GM12874 (cell line): ENCODE measurements around the gene INSM1.

Source experiments
- CTCF ChIP-seq: IDR thresholded peaks from 2 replicates; pipeline ENCODE4 v1.5.1; 2011; ENCODE audit warnings: low read depth, mild to moderate bottlenecking, control low read depth, low read length, moderate library complexity; ENCODE audit not compliant: insufficient read depth

The INSM1 gene, protein sequence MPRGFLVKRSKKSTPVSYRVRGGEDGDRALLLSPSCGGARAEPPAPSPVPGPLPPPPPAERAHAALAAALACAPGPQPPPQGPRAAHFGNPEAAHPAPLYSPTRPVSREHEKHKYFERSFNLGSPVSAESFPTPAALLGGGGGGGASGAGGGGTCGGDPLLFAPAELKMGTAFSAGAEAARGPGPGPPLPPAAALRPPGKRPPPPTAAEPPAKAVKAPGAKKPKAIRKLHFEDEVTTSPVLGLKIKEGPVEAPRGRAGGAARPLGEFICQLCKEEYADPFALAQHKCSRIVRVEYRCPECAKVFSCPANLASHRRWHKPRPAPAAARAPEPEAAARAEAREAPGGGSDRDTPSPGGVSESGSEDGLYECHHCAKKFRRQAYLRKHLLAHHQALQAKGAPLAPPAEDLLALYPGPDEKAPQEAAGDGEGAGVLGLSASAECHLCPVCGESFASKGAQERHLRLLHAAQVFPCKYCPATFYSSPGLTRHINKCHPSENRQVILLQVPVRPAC

DNA sequence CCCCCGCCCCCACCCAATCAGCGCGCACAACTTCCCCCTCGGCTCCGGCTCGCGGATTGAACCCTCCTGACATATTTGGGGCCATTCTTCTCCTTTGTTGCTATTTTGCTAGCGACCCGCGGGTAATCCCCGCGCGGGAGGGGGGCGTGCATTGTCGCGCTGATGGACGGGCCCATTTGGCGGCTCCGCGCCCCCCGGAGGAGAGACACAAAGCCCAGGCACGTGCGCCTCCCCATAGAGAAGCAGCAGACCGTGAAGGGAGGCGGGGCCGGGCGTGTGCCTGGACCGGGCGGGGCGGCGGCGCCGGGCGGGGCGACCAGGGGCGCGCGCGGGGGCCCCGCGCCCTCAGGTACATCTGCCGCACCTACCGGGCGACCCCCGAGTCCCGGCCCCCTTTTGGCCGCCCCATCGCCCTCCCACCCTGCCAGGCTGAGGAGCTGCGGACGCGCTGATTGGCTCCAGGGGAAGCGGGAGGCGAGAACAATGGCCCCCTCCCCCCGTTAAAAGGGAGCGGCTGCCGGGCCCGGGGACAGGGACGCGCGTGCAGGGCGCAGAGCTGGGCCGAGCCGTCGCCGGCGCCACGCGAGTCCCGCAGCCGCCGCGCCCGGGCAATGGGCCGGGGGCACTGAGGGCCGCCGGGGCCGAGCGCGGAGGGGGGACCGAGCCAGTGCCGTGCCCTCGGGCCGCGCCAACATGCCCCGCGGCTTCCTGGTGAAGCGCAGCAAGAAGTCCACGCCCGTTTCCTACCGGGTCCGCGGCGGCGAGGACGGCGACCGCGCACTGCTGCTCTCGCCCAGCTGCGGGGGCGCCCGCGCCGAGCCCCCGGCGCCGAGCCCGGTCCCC lies at the start of gene INSM1:
TSS of gene INSM1 (plus strand) at position 530 of the 843 bp plus-strand sequence. CDS start at position 694, 164 bp downstream.
- no peak for TF ChIP-seq CTCF

DNA sequence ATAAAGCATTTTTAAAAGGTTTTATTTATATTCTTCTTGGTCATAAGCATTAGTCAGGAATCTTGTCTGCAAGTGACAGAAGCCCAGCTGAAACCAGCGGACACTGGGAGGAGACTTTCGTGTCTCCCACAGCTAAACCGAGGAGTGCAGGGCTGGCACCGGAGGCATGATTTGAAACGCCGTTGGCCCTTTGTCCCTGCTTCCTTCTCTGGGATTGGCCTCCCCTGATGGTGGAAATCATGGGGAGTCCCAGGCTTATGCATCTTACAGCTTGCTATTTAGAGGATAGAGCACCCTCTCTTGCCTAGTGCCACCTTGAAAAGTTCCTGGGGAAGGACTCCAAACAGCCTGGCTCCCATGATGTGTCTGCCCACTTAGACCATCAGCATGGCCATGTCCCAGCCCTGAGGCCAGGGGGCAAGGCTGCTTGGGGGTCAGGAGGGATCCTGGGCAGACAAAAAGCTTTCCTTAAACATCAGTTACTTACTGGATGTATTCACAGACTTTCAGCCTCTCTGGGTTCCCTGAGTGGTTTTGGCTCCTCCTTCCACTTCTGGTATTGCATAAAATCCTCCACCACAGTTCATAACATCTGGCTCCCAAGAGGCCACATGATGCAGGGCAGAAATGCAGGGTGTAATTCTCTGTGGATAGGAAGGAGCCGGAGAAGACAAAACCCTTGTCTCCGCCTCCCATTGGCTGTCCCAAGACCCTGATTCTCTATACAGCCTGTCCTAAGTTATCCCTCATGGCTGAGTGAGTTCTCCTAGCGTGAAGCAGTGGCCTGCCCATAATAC lies 49.3 kb upstream of the INSM1 start:
- no peak for TF ChIP-seq CTCF

GRCh38 chr20:20321134-20321533 lies 46.8 kb upstream of the INSM1 start:
- TF ChIP-seq CTCF, result no peak

- no peak for TF ChIP-seq CTCF
Measured at GRCh38 chr20:20321917-20322316, 46.0 kb upstream of the INSM1 start.

- no peak for TF ChIP-seq CTCF
Measured at GRCh38 chr20:20322912-20323311, 45.0 kb upstream of the INSM1 start.

GRCh38 chr20:20327746-20328145 lies 40.2 kb upstream of the INSM1 start:
- TF ChIP-seq CTCF, result no peak
